ENCODE measurements around the gene DCAF5.
"Not testable (repeated sequence)": the region's sequence is repeated elsewhere in the genome, so short reads cannot be mapped to it uniquely, and the experiment has no call there.

DCAF5 gene

DNA sequence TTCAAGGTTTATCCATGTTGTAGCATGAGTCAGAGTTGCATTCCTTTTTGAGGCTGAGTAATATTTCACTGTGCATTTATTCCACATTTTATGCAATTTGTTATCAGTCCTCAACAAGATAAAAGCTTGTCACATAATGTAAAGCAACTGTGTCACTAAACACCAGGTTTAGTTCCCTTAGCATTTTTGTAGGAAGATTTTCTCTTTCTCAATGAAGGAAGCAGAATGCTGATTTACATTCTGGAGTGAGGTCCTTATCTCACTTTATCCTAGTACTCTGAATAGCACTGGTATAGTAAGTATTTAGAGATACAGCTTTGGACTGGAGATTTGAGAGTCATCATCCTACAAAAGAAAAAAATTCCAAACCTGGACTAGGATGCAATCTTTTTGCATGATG is 28.6 kb upstream of the DCAF5 start:
- no peak for DNase-seq
- in situ Hi-C loops (cut with HindIII; ENCODE audit: low pct_ligation_motif_present, low sequenced_read_pairs) = no loop called here
- no peaks in the 10 kb centered on the region for H3K27me3 ChIP-seq (replicated peaks)
- TF ChIP-seq, protein P1, sequence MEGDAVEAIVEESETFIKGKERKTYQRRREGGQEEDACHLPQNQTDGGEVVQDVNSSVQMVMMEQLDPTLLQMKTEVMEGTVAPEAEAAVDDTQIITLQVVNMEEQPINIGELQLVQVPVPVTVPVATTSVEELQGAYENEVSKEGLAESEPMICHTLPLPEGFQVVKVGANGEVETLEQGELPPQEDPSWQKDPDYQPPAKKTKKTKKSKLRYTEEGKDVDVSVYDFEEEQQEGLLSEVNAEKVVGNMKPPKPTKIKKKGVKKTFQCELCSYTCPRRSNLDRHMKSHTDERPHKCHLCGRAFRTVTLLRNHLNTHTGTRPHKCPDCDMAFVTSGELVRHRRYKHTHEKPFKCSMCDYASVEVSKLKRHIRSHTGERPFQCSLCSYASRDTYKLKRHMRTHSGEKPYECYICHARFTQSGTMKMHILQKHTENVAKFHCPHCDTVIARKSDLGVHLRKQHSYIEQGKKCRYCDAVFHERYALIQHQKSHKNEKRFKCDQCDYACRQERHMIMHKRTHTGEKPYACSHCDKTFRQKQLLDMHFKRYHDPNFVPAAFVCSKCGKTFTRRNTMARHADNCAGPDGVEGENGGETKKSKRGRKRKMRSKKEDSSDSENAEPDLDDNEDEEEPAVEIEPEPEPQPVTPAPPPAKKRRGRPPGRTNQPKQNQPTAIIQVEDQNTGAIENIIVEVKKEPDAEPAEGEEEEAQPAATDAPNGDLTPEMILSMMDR (IDR thresholded peaks at IDR 0.05; ENCODE audit: low read depth, low read length, missing control alignments) = no peak
- H3K27ac ChIP-seq = no peak overlapping the region
- no peak overlapping the region for H3K4me3 ChIP-seq (ENCODE audit: low read depth, low read length)
- no peaks in the 10 kb centered on the region for H3K36me3 ChIP-seq (replicated peaks)

DNA sequence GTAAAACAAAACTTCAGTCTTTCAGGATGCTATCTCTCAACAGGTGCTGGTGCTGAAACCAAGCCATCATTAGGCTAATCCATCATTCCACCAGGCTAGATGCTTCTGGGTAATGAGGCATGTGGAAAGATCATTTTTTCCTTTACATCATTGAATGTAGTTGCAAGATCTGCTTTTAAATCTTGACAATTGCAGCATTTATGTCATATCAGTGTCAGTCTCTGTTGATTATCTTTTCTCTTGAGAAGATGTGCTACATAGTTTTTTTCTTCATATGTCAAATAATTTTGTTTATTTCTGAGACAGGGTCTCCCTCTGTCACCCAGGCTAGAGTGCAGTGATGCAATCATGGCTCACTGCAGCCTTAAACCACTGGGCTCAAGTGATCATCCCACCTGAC is 22.2 kb upstream of the DCAF5 start:
- Histone ChIP-seq H3K27me3 (replicated peaks) (no peaks in the 10 kb centered on the region), H3K4me3 (ENCODE audit: low read depth, low read length) (no peak overlapping the region), H3K36me3 (replicated peaks) (no peaks in the 10 kb centered on the region), H3K27ac (no peak overlapping the region)
- DNase-seq = no peak
- in situ Hi-C loops (cut with HindIII; ENCODE audit: low pct_ligation_motif_present, low sequenced_read_pairs) = no loop called here
- TF ChIP-seq, protein P1 (IDR thresholded peaks at IDR 0.05; ENCODE audit: low read depth, low read length, missing control alignments) = no peak

DNA sequence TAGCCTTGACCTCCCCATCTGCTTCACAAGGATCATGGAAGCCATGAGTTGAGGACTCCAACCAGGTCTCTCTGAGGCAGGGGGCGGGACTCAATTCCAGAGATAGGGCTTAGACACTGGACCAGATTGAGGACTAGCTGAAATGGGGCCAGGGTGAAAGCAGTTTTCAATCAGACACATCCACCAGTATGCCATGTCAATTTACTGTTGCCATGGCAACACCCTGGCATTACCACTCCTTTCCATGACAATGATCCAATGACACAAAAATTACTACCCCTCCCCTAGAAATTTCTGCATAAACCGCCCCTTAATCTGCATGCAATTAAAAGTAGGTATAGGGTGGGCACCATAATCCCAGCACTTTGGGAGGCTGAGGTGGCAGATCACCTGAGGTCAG is 18.6 kb upstream of the DCAF5 start:
- no peak overlapping the region for H3K4me3 ChIP-seq (ENCODE audit: low read depth, low read length)
- DNase-seq = no peak
- no peak overlapping the region for H3K27ac ChIP-seq
- no peaks in the 10 kb centered on the region for H3K36me3 ChIP-seq (replicated peaks)
- TF ChIP-seq, protein P1 (IDR thresholded peaks at IDR 0.05; ENCODE audit: low read depth, low read length, missing control alignments) = no peak
- no peaks in the 10 kb centered on the region for H3K27me3 ChIP-seq (replicated peaks)
- in situ Hi-C loops (cut with HindIII; ENCODE audit: low pct_ligation_motif_present, low sequenced_read_pairs) = no loop called here

DNA sequence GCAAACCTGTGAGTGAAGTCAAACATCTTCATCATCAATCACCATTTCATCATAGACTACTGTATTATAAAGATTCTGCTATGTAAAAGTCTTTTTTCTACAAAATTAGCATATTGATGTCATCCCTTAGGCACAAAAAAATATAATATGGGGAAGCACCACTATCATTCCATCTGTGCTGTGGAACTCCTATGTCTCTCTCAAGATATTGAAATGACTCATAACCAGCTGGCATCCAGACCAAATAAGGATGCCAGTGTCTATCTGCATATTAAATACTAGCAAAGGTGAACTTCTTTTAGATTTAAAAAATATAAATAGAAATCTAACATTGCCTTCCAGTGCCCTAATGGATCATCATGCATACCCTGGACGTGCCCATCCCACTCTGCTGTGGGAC is 17.9 kb upstream of the DCAF5 start:
- TF ChIP-seq, protein P1 (IDR thresholded peaks at IDR 0.05; ENCODE audit: low read depth, low read length, missing control alignments) = no peak
- H3K27me3 ChIP-seq (replicated peaks) = no peaks in the 10 kb centered on the region
- no peak for DNase-seq

DNA sequence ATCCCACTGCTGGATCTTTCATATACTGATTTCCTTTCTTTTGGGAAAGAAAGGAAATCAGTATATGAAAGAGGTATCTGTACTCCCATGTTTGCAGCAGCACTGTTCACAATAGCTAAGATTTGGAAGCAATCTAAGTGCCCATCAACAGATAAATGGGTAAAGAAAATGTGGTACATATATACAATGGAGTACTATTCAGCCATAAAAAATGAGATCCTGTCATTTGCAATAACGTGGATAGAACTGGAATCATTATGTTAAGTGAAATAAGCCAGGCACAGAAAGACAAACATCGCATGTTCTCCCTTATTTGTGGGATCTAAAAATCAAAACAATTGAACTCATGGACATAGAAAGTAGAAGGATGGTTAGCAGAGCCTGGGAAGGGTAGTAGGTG is 12.9 kb upstream of the DCAF5 start:
- H3K27me3 ChIP-seq (replicated peaks); H3K36me3 ChIP-seq (replicated peaks); H3K4me3 ChIP-seq (ENCODE audit: low read depth, low read length); in situ Hi-C loops (cut with HindIII; ENCODE audit: low pct_ligation_motif_present, low sequenced_read_pairs); H3K27ac ChIP-seq; DNase-seq: not testable (repeated sequence)

More for the DNA sequence above, 17.9 kb upstream of the DCAF5 start:
- Histone ChIP-seq H3K27ac (no peak overlapping the region), H3K4me3 (ENCODE audit: low read depth, low read length) (no peak overlapping the region), H3K36me3 (replicated peaks) (no peaks in the 10 kb centered on the region)
- in situ Hi-C loops (cut with HindIII; ENCODE audit: low pct_ligation_motif_present, low sequenced_read_pairs) = no loop called here

DNA sequence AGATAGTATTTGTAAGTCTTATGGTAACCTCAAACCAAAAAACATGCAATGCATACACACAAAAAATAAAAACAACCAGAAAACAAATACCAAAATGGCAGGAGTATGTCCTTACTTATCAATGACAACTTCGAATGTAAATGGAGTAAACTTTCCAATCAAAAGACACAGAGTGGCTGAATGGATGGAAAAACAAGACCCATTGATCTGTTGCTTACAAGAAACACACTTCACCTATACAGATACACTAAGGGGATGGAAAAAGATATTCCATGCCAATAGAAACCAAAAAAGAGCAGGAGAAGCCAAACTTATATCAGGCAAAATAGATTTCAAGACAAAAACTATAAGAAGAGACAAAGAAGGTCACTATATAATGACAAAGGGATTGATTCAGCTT is 8.7 kb upstream of the DCAF5 start:
- DNase-seq = no peak
- TF ChIP-seq, protein P1 (IDR thresholded peaks at IDR 0.05; ENCODE audit: low read depth, low read length, missing control alignments) = no peak
- Histone ChIP-seq H3K27ac (no peak overlapping the region), H3K4me3 (ENCODE audit: low read depth, low read length) (no peak overlapping the region), H3K36me3 (replicated peaks) (no peaks in the 10 kb centered on the region), H3K27me3 (replicated peaks) (no peaks in the 10 kb centered on the region)
- in situ Hi-C loops (cut with HindIII; ENCODE audit: low pct_ligation_motif_present, low sequenced_read_pairs) = no loop called here

Data from brain microvascular endothelial cell (primary cell).